Tibial nerve (tissue), 4 donors: Measurements from ENCODE around the gene SLMAP. TPM values are rescaled to one million over a fixed set of nuclear protein-coding genes. Genes with fewer than 3 reads are reported as not detected.

Source experiments
- DNase-seq, 2 donors: peaks; one replicate each; pipeline ENCODE4 v3.0.0-alpha.2; 2019; ENCODE audit warnings: low spot score in 2 of 2
- H3K27ac ChIP-seq, 4 donors: fragments of 200-600 bp; sonication (generic) in 3 of 4; one replicate each; pipeline ENCODE4 v1.5.1; 2017 to 2019; ENCODE audit warnings: mild to moderate bottlenecking in 1 of 4
- H3K27me3 ChIP-seq, 2 donors: fragments of 200-600 bp; sonication (generic) in 1 of 2; one replicate each; pipeline versions ENCODE4 v1.5.1 to v1.6.0; 2017 to 2019
- H3K36me3 ChIP-seq, 3 donors: fragments of 200-600 bp; sonication (generic); one replicate each; pipeline ENCODE4 v1.5.1; 2018 to 2019
- H3K4me1 ChIP-seq, 4 donors: fragments of 200-600 bp; sonication (generic) in 3 of 4; one replicate each; pipeline ENCODE4 v1.5.1; 2017 to 2019
- H3K4me3 ChIP-seq, 4 donors: fragments of 200-600 bp; sonication (generic) in 3 of 4; one replicate each; pipeline ENCODE4 v1.5.1; 2017 to 2019; ENCODE audit warnings: mild to moderate bottlenecking in 1 of 4, moderate library complexity in 1 of 4
- H3K9me3 ChIP-seq, 4 donors: fragments of 200-600 bp; sonication (generic) in 3 of 4; one replicate each; pipeline ENCODE4 v1.5.1; 2017 to 2019
- CTCF ChIP-seq, 5 experiments: fragments of 200-600 bp in 3 of 5; fragments of 450-650 bp in 2 of 5; sonication (generic) in 3 of 5; IDR thresholded peaks; one replicate each; pipeline ENCODE4 v1.5.1; 2016 to 2019; ENCODE audit warnings: antibody characterized with exemption in 5 of 5, mild to moderate bottlenecking in 3 of 5, moderate library complexity in 2 of 5
- EP300 ChIP-seq, 2 donors: sonication (generic); formaldehyde crosslinking; IDR thresholded peaks; one replicate each; pipeline ENCODE4 v1.6.1; 2017; ENCODE audit warnings: antibody characterized with exemption in 2 of 2, mild to moderate bottlenecking in 1 of 2
- POLR2A ChIP-seq, 2 donors: fragments of 450-650 bp; IDR thresholded peaks; one replicate each; pipeline ENCODE4 v1.6.1; 2017; ENCODE audit warnings: antibody characterized with exemption in 2 of 2, mild to moderate bottlenecking in 2 of 2, moderate library complexity in 2 of 2
- WGBS, 2 donors: methylation state at CpG; one replicate each; pipeline ENCODE4 v1.1.5; 2018; 5-methylcytosine and 5-hydroxymethylcytosine counted together
- total RNA-seq, 4 donors: library from RNA; depleted of rRNA; stranded (reverse); fragments of >200 nt; gene quantifications; one replicate each; pipeline ENCODE4 v1.1.0, GENCODE V29; 2016

SLMAP gene
- 100 to 1,000 TPM in 1 of 4 donors, 10 to 100 TPM in 3; 66.6 to 101 (median 87.4) TPM for total RNA-seq

DNA sequence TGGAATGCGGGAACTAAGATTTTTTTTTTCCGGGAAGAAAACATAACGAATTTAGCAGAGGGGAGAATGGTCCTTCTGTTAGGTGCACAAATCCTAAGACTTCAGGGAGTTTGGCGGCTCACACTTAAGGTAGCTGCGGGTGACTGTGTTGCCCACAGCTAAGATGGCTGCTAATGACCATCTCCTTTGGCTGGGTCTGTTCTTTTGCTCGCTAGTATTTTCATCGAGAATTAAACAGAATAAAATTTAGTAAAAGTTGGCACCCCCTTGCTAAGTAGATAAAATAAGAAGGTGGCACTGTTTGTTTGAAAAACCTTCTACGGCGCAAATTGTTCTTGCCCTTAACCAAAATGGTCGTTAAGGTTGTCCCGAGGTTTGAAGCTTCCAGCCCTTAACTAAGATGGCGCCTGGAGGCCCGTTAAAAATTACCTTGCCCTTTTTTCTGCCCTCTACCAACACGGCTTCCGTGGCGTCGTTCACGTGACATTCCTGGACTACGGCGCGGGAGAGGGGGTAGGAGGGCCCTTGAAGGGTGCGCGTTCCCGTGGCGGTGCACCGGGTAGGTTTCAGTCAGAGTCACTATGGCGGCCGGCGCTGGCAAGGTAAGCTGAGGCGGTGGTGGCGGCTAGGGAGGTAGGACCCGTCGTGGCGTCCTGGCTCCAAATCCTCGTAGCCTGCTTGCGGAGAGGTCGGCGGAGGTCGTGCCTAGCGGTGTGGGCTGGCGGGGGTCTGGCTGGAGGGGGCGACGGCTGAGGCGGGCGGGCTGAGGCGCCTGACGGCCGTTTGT lies at the start of gene SLMAP:
Gene SLMAP, plus strand, starts transcription at position 569 of the 787 bp plus-strand sequence. CDS start 1,343 bp downstream, outside the sequence.
- DNase-seq = peak; percentile 93 to 98
- peak within 1 kb of the TSS; percentile 63 to 93 (median 80) for H3K4me3 ChIP-seq
- H3K27me3 ChIP-seq = no peaks in the 10 kb centered on the region
- peak within 1 kb of the TSS; percentile 61 to 91 (median 84) for H3K27ac ChIP-seq
- peaks cover 0 to 62% (median 24%) of the 10 kb centered on the region in 4 donors for H3K4me1 ChIP-seq
- H3K36me3 ChIP-seq = peaks cover 0 to 11% (median 0%) of the 10 kb centered on the region in 3 donors
- H3K9me3 ChIP-seq = no peaks in the 10 kb centered on the region
- WGBS, 2 donors = 0% methylated on average over 28 to 43 of the region's 48 CpGs
- TF ChIP-seq EP300 (IDR thresholded peaks at IDR 0.05) (peak; percentile 85 to 93), CTCF (IDR thresholded peaks at IDR 0.05) (peak in 2 of 5 experiments; percentile 15 to 27), POLR2A (IDR thresholded peaks at IDR 0.05) (peak; percentile 43 to 67)

- DNase-seq = no peak
- no peak for TF ChIP-seq CTCF (IDR thresholded peaks at IDR 0.05)
- no peak for TF ChIP-seq EP300 (IDR thresholded peaks at IDR 0.05)
- TF ChIP-seq POLR2A (IDR thresholded peaks at IDR 0.05) = no peak
- no peaks in the 10 kb centered on the region for H3K36me3 ChIP-seq
- no peaks in the 10 kb centered on the region for H3K27me3 ChIP-seq
- H3K9me3 ChIP-seq = no peaks in the 10 kb centered on the region
- H3K4me1 ChIP-seq = peaks cover 0 to 11% (median 0%) of the 10 kb centered on the region in 4 donors
- no peak overlapping the region for H3K4me3 ChIP-seq
- no peak overlapping the region for H3K27ac ChIP-seq
- 77 to 80% methylated on average over 3 of the region's 3 CpGs for WGBS, 2 donors
Measured at GRCh38 chr3:57706462-57706861, 49.6 kb upstream of the SLMAP start.

DNA sequence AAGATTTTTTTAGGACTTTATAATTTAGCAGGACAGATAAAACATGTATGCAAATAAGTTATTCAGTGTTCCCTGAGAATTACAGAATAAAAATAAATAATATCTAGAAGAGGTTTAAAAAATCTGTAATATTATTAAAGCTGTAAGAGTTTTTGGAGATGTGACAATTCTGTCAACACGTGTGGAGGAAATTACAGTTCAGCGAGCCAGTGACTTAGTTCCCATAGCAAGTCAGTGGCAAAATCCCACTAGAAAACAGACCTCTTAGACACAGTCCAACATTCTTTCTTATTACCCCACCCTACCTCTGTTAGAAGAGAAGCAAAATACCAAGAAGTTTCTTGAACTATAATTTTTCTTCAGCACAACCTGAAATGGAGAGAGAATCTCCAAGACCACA lies 47.1 kb upstream of the SLMAP start:
- Histone ChIP-seq H3K9me3 (no peaks in the 10 kb centered on the region), H3K27me3 (no peaks in the 10 kb centered on the region), H3K4me1 (peaks cover 0 to 11% (median 0%) of the 10 kb centered on the region in 4 donors), H3K4me3 (no peak overlapping the region), H3K27ac (peak overlapping the region in 1 of 4 donors; percentile 56), H3K36me3 (no peaks in the 10 kb centered on the region)
- WGBS, 2 donors = 15 to 32% methylated on average over 2 of the region's 2 CpGs
- TF ChIP-seq CTCF (IDR thresholded peaks at IDR 0.05) (no peak), EP300 (IDR thresholded peaks at IDR 0.05) (no peak), POLR2A (IDR thresholded peaks at IDR 0.05) (no peak)
- no peak for DNase-seq

GRCh38 chr3:57709559-57709958 lies 46.5 kb upstream of the SLMAP start:
- no peak overlapping the region for H3K4me3 ChIP-seq
- H3K27me3 ChIP-seq = no peaks in the 10 kb centered on the region
- no peak for DNase-seq
- no peaks in the 10 kb centered on the region for H3K36me3 ChIP-seq
- peak overlapping the region in 1 of 4 donors; percentile 56 for H3K27ac ChIP-seq
- WGBS, 2 donors = 3 to 18% methylated on average over 2 of the region's 2 CpGs
- H3K9me3 ChIP-seq = no peaks in the 10 kb centered on the region
- H3K4me1 ChIP-seq = peaks cover 0 to 11% (median 0%) of the 10 kb centered on the region in 4 donors
- TF ChIP-seq POLR2A (IDR thresholded peaks at IDR 0.05) = no peak
- TF ChIP-seq EP300 (IDR thresholded peaks at IDR 0.05) = no peak
- no peak for TF ChIP-seq CTCF (IDR thresholded peaks at IDR 0.05)

- H3K27ac ChIP-seq = no peak overlapping the region
- H3K9me3 ChIP-seq = no peaks in the 10 kb centered on the region
- DNase-seq = no peak
- H3K4me1 ChIP-seq = no peaks in the 10 kb centered on the region
- H3K27me3 ChIP-seq = no peaks in the 10 kb centered on the region
- no peak overlapping the region for H3K4me3 ChIP-seq
- no peaks in the 10 kb centered on the region for H3K36me3 ChIP-seq
- no peak for TF ChIP-seq POLR2A (IDR thresholded peaks at IDR 0.05)
- TF ChIP-seq EP300 (IDR thresholded peaks at IDR 0.05) = no peak
- TF ChIP-seq CTCF (IDR thresholded peaks at IDR 0.05) = no peak
- WGBS, 2 donors = 80 to 86% methylated on average over 4 of the region's 4 CpGs
Measured at GRCh38 chr3:57715686-57716085, 40.4 kb upstream of the SLMAP start.
